CD8-positive, alpha-beta memory T cell (primary cell): ENCODE measurements around the gene ZNF93. TPM values are rescaled to one million over a fixed set of nuclear protein-coding genes. Genes with fewer than 3 reads are reported as not detected.
A peak's percentile ranks its signal among the peaks of the same experiment; 100 is the strongest.
"Not testable (repeated sequence)": the region's sequence is repeated elsewhere in the genome, so short reads cannot be mapped to it uniquely, and the experiment has no call there.

Experiments used
- CTCF ChIA-PET: fragments of 350-600 bp; sonication (Branson Sonifier 250); formaldehyde crosslinking; loops from one replicate; lab custom pipeline; 2021; ENCODE audit warnings: antibody characterized with exemption; lab: Charles Lee
- POLR2A ChIA-PET: fragments of 350-600 bp; sonication (Branson Sonifier 250); formaldehyde crosslinking; loops from one replicate; lab custom pipeline; 2021; ENCODE audit warnings: antibody characterized with exemption; lab: Charles Lee
- DNase-seq, 5 donors: peaks; one replicate each; pipeline versions ENCODE4 v3.0.0 to v3.0.0-alpha.2; 2020 to 2022; ENCODE audit warnings: mixed read lengths in 1 of 5
- H3K27ac ChIP-seq: one replicate; pipeline ENCODE4 v1.7.0; 2013; ENCODE audit warnings: low read depth, mild to moderate bottlenecking, low read length, moderate library complexity
- H3K27me3 ChIP-seq: 2 replicates; pipeline ENCODE4 v1.7.0; 2013; ENCODE audit warnings: low read length, mild to moderate bottlenecking; ENCODE audit not compliant: insufficient read depth, poor library complexity, severe bottlenecking
- H3K36me3 ChIP-seq: 2 replicates; pipeline ENCODE4 v1.7.0; 2013; ENCODE audit warnings: mild to moderate bottlenecking, low read length, moderate library complexity; ENCODE audit not compliant: insufficient read depth
- H3K4me1 ChIP-seq: 2 replicates; pipeline ENCODE4 v1.7.0; 2013; ENCODE audit warnings: mild to moderate bottlenecking, low read length, moderate library complexity; ENCODE audit not compliant: insufficient read depth
- H3K4me3 ChIP-seq: 2 replicates; pipeline ENCODE4 v1.7.0; 2013; ENCODE audit warnings: mild to moderate bottlenecking, low read length
- H3K9me3 ChIP-seq: 2 replicates; pipeline ENCODE4 v1.7.0; 2013; ENCODE audit warnings: mild to moderate bottlenecking, low read length
- H3K27ac Mint-ChIP-seq, 8 donors: one replicate each; pipeline ENCODE4 v1.8.0; 2020 to 2021; ENCODE audit warnings: mixed read lengths in 8 of 8, mild to moderate bottlenecking in 6 of 8, inconsistent platforms in 3 of 8, moderate library complexity in 3 of 8
- H3K27me3 Mint-ChIP-seq, 2 donors: one replicate each; pipeline ENCODE4 v1.8.0; 2020 to 2021; ENCODE audit warnings: mixed read lengths in 2 of 2, mild to moderate bottlenecking in 1 of 2, moderate library complexity in 1 of 2
- H3K36me3 Mint-ChIP-seq, 3 donors: one replicate each; pipeline ENCODE4 v1.8.0; 2020 to 2021; ENCODE audit warnings: mixed read lengths in 3 of 3, inconsistent platforms in 1 of 3, mild to moderate bottlenecking in 1 of 3
- H3K4me1 Mint-ChIP-seq, 3 donors: one replicate each; pipeline ENCODE4 v1.8.0; 2020 to 2021; ENCODE audit warnings: mixed read lengths in 3 of 3, inconsistent platforms in 1 of 3, mild to moderate bottlenecking in 1 of 3
- H3K4me3 Mint-ChIP-seq, 7 donors: one replicate each; pipeline ENCODE4 v1.8.0; 2020 to 2021; ENCODE audit warnings: mixed read lengths in 7 of 7, mild to moderate bottlenecking in 6 of 7, moderate library complexity in 4 of 7, inconsistent platforms in 2 of 7
- H3K9me3 Mint-ChIP-seq, 5 donors: one replicate each; pipeline ENCODE4 v1.8.0; 2020 to 2022; ENCODE audit warnings: mixed read lengths in 5 of 5, mild to moderate bottlenecking in 3 of 5, moderate library complexity in 2 of 5, inconsistent platforms in 1 of 5
- polyA plus RNA-seq: library from polyadenylated mRNA; unstranded; fragments of 300-500 nt; fragmentation: Illumina TruSeq; gene quantifications from one replicate; pipeline ENCODE4 v1.2.3, GENCODE V29; 2021
- total RNA-seq, 2 experiments: library from RNA; stranded (reverse); gene quantifications; one replicate each; pipeline ENCODE4 v1.2.3, GENCODE V29; 2021

ZNF93 gene
- total RNA-seq (1 to 10 TPM; 8.6 to 9.1 TPM), polyA plus RNA-seq (7.9 TPM)

DNA sequence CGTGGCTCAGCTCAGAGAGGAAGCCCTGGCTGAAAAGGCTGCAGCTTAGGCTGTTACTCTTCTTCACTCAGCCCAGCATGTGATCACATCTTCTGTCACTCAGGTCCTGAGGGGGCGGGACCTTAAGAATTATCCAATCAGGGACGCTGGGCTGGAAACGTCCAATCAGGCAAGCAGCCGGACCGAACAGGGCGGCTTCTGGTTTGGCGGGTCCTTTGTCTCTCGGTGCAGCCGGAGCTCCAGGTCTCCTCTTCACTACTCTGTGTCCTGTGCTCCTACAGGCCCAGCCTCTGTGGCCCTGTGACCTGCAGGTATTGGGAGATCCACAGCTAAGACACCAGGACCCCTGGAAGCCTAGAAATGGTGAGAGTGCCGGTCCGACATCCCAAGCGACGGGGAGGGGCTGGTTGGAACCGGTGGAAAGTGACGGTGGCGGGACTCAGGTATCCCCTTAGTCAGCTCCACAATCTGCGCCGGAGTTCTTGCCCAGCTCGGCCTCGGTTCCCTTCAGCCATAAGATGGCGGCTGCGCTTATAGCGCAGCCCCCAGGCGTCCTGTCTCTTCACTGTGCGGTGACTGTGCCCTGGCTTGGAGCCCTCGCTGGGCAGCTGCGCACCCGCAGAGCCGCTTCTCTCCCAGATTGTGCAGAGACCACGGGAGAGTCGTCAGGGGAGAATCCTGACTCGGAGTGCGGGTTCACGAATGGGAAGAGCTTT, at the start of gene ZNF93:
Gene ZNF93, plus strand, starts transcription at position 218 of the 716 bp plus-strand sequence. Its CDS starts 143 bp downstream, at position 361.
- Histone ChIP-seq H3K4me1 (peaks cover 8% of the 10 kb centered on the region), H3K9me3 (peaks cover 12% of the 10 kb centered on the region), H3K27ac (peak within 1 kb of the TSS; percentile 71), H3K36me3 (no peaks in the 10 kb centered on the region), H3K4me3 (peak within 1 kb of the TSS; percentile 91), H3K27me3 (no peaks in the 10 kb centered on the region)
- DNase-seq, result peak; percentile 80 to 93 (median 88)
- peaks cover 23 to 44% (median 32%) of the 10 kb centered on the region in 3 donors for H3K4me1 Mint-ChIP-seq
- ChIA-PET CTCF (interaction anchor here (1.6 kb wide), 2 partner anchors 35 to 369 kb away, joined by 4 to 7 read pairs; partner anchors contain the start of gene ZNF253), POLR2A (interaction anchor here (0.6 to 2.9 kb wide), 9 partner anchors 30 to 237 kb away, joined by 3 to 25 read pairs (median 4); partner anchors contain the start of genes ATP13A1, ZNF101, ZNF14 and ZNF253)
- peak within 1 kb of the TSS; percentile 90 to 99 (median 95) for H3K4me3 Mint-ChIP-seq
- peaks cover 1 to 14% (median 11%) of the 10 kb centered on the region in 3 donors for H3K36me3 Mint-ChIP-seq
- H3K27ac Mint-ChIP-seq, result peak within 1 kb of the TSS; percentile 45 to 96 (median 93)
- H3K9me3 Mint-ChIP-seq, result peaks cover 13 to 27% (median 25%) of the 10 kb centered on the region in 5 donors
- H3K27me3 Mint-ChIP-seq, result no peaks in the 10 kb centered on the region

GRCh38 chr19:19851740-19852139, 49.0 kb upstream of the ZNF93 start:
- DNase-seq, H3K36me3 Mint-ChIP-seq, H3K27me3 Mint-ChIP-seq, H3K27ac ChIP-seq, H3K4me3 ChIP-seq, H3K4me3 Mint-ChIP-seq, H3K4me1 ChIP-seq, H3K9me3 ChIP-seq, H3K36me3 ChIP-seq, H3K27me3 ChIP-seq, H3K9me3 Mint-ChIP-seq, POLR2A ChIA-PET, H3K27ac Mint-ChIP-seq, CTCF ChIA-PET: not testable (repeated sequence)
- H3K4me1 Mint-ChIP-seq, result peaks cover 6 to 18% (median 10%) of the 10 kb centered on the region in 3 donors

- no peaks in the 10 kb centered on the region for H3K9me3 Mint-ChIP-seq
- peaks cover 10 to 25% (median 14%) of the 10 kb centered on the region in 3 donors for H3K4me1 Mint-ChIP-seq
- peaks cover 0 to 3% of the 10 kb centered on the region in 2 donors for H3K27me3 Mint-ChIP-seq
- no peaks in the 10 kb centered on the region for H3K36me3 ChIP-seq
- no peak overlapping the region for H3K27ac ChIP-seq
- CTCF ChIA-PET, result no interaction called here
- no peaks in the 10 kb centered on the region for H3K9me3 ChIP-seq
- no peak overlapping the region for H3K27ac Mint-ChIP-seq
- H3K4me3 Mint-ChIP-seq, result peak overlapping the region in 2 of 7 donors; percentile 9 to 48
- no peaks in the 10 kb centered on the region for H3K27me3 ChIP-seq
- no peaks in the 10 kb centered on the region for H3K4me1 ChIP-seq
- POLR2A ChIA-PET, result interaction anchor here (0.7 kb wide), 1 partner anchor 343 kb away, joined by 5 read pairs; the partner anchor contains the start of gene NDUFA13
- no peak overlapping the region for H3K4me3 ChIP-seq
- no peak for DNase-seq
- peaks cover 0 to 3% (median 0%) of the 10 kb centered on the region in 3 donors for H3K36me3 Mint-ChIP-seq
Measured at GRCh38 chr19:19858751-19859150, 42.0 kb upstream of the ZNF93 start.

DNA sequence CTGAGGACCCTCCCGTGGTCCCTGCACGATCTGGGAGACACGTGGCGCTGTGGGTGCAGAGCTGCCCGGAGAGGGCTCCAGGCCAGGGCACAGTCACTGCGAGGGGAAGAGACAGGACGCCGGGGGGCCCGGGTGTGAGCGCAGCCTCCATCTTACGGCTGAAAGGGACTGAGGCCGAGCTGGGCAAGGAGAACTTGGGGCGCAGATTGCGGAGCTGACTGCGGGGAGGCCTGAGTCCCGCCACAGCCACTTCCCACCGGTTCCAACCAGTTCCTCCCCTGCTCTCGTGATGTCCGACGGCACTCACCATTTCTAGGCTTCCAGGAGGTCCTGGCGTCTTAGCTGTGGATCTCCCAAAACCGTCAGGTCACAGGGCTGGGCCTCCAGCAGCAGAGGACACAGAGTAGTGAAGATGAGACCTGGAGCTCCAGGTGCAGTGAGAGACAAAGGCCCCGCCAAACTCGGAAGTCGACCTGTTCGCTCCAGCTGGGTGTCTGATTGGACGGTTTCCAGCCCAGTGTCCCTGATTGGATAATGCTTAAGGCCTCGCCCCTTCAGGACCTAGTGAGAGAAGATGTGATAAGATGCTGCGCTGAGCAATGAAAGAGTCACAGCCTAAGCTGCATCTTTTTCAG, 39.9 kb upstream of the ZNF93 start:
- POLR2A ChIA-PET, result interaction anchor here (0.6 kb wide), 1 partner anchor 17 kb away, joined by 3 read pairs; no protein-coding TSS in a partner anchor
- H3K27ac ChIP-seq, result no peak overlapping the region
- H3K27ac Mint-ChIP-seq, result peak overlapping the region in 4 of 8 donors; percentile 15 to 70 (median 50)

GRCh38 chr19:19865750-19866610, 34.8 kb upstream of the ZNF93 start, which contains the start of gene ZNF253:
Gene ZNF253 (plus strand): TSS chr19:19865882. CDS start chr19:19865997, 115 bp downstream.
- Mint-ChIP-seq H3K27me3 (no peaks in the 10 kb centered on the region), H3K27ac (peak within 1 kb of the TSS; percentile 90 to 99 (median 98)), H3K36me3 (peaks cover 0 to 18% (median 0%) of the 10 kb centered on the region in 3 donors), H3K4me3 (peak within 1 kb of the TSS; percentile 98 to 100 (median 100)), H3K4me1 (peaks cover 33 to 35% (median 34%) of the 10 kb centered on the region in 3 donors), H3K9me3 (no peaks in the 10 kb centered on the region)
- no peaks in the 10 kb centered on the region for H3K9me3 ChIP-seq
- peak; percentile 89 to 95 (median 92) for DNase-seq
- H3K36me3 ChIP-seq, result no peaks in the 10 kb centered on the region
- ChIA-PET CTCF (interaction anchor here (0.8 to 2.4 kb wide), 4 partner anchors 32 to 75 kb away, joined by 3 to 7 read pairs (median 6); partner anchors contain the start of genes ZNF506 and ZNF93), POLR2A (interaction anchor here (0.6 to 3.2 kb wide), 12 partner anchors 23 to 270 kb away, joined by 3 to 59 read pairs (median 6); partner anchors contain the start of genes ATP13A1, ZNF101, ZNF14 and ZNF506)
- no peaks in the 10 kb centered on the region for H3K27me3 ChIP-seq
- peaks cover 18% of the 10 kb centered on the region for H3K4me1 ChIP-seq
- peak within 1 kb of the TSS; percentile 91 for H3K27ac ChIP-seq
- peak within 1 kb of the TSS; percentile 98 for H3K4me3 ChIP-seq

More for the DNA sequence above, 39.9 kb upstream of the ZNF93 start:
- no peaks in the 10 kb centered on the region for H3K4me1 ChIP-seq
- Mint-ChIP-seq H3K36me3 (peaks cover 0 to 6% (median 0%) of the 10 kb centered on the region in 3 donors), H3K9me3 (no peaks in the 10 kb centered on the region), H3K4me1 (peaks cover 6 to 11% (median 11%) of the 10 kb centered on the region in 3 donors), H3K4me3 (peak overlapping the region; percentile 43 to 87 (median 73)), H3K27me3 (peaks cover 0 to 3% of the 10 kb centered on the region in 2 donors)
- peak in 4 of 5 donors; percentile 49 to 82 (median 58) for DNase-seq
- CTCF ChIA-PET, result interaction anchor here (1.0 kb wide), 1 partner anchor 328 kb away, joined by 3 read pairs; no protein-coding TSS in a partner anchor
- peak overlapping the region; percentile 32 for H3K4me3 ChIP-seq
- no peaks in the 10 kb centered on the region for H3K36me3 ChIP-seq
- H3K9me3 ChIP-seq, result no peaks in the 10 kb centered on the region
- H3K27me3 ChIP-seq, result no peaks in the 10 kb centered on the region

DNA sequence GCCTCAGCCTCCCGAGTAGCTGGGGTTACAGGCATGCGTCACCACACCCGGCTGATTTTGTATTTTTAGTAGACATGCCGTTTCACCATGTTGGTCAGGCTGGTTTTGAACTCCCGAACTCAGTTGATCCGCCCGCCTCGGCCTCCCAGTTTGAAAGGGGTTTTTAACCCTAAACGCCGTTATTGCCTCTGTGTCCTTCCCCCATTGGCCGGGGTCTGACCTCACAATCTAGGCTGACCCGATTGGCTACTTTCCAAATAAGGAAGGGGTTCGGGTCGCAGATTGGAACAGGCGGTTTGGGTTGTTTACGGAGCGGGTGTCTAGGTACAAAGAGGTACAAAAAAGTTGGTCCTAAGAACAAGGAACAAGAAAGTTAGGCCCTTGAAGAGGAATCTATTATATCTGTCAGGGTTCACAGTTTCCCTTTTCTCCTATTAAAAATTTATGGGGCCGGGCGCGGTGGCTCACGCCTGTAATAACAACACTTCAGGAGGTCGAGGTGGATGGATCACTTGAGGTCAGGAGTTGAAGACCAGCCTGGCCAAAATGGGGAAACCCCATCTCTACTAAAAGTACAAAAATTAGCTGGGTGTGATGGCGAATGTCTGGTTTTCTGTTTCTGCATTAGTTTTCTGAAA, 34.0 kb upstream of the ZNF93 start:
- Mint-ChIP-seq H3K4me3 (peak overlapping the region; percentile 98 to 100 (median 100)), H3K4me1 (peaks cover 37 to 39% (median 37%) of the 10 kb centered on the region in 3 donors), H3K9me3 (no peaks in the 10 kb centered on the region), H3K36me3 (peaks cover 0 to 21% (median 0%) of the 10 kb centered on the region in 3 donors), H3K27ac (peak overlapping the region; percentile 90 to 99 (median 98)), H3K27me3 (no peaks in the 10 kb centered on the region)
- POLR2A ChIA-PET, result interaction anchor here (0.6 to 3.2 kb wide), 7 partner anchors 34 to 202 kb away, joined by 3 to 59 read pairs (median 4); partner anchors contain the start of genes ZNF101, ZNF506 and ZNF93
- Histone ChIP-seq H3K27me3 (no peaks in the 10 kb centered on the region), H3K4me3 (peak overlapping the region; percentile 98), H3K9me3 (no peaks in the 10 kb centered on the region), H3K4me1 (peaks cover 18% of the 10 kb centered on the region), H3K36me3 (no peaks in the 10 kb centered on the region), H3K27ac (peak overlapping the region; percentile 91)
- CTCF ChIA-PET, result interaction anchor here (1.2 to 2.4 kb wide), 3 partner anchors 34 to 76 kb away, joined by 4 to 7 read pairs (median 7); partner anchors contain the start of genes ZNF506 and ZNF93
- peak; percentile 22 to 63 (median 54) for DNase-seq
